Neural progenitor cell (in vitro differentiated cells): Measurements from ENCODE around the gene SLC38A1.

Experiments
- CTCF ChIP-seq: fragments of 200-600 bp; sonication (generic); IDR thresholded peaks from 2 replicates; pipeline ENCODE4 v1.5.1; 2017; ENCODE audit warnings: antibody characterized with exemption, mild to moderate bottlenecking
- EZH2 ChIP-seq: fragments of 200-600 bp; sonication (generic); IDR thresholded peaks from 2 replicates; pipeline ENCODE4 v1.6.1; 2017; ENCODE audit warnings: antibody characterized with exemption, mild to moderate bottlenecking, moderate library complexity
- EZH2phosphoT487 ChIP-seq: fragments of 200-600 bp; sonication (generic); IDR thresholded peaks from 2 replicates; pipeline ENCODE4 v1.6.1; 2017; ENCODE audit warnings: antibody characterized with exemption

DNA sequence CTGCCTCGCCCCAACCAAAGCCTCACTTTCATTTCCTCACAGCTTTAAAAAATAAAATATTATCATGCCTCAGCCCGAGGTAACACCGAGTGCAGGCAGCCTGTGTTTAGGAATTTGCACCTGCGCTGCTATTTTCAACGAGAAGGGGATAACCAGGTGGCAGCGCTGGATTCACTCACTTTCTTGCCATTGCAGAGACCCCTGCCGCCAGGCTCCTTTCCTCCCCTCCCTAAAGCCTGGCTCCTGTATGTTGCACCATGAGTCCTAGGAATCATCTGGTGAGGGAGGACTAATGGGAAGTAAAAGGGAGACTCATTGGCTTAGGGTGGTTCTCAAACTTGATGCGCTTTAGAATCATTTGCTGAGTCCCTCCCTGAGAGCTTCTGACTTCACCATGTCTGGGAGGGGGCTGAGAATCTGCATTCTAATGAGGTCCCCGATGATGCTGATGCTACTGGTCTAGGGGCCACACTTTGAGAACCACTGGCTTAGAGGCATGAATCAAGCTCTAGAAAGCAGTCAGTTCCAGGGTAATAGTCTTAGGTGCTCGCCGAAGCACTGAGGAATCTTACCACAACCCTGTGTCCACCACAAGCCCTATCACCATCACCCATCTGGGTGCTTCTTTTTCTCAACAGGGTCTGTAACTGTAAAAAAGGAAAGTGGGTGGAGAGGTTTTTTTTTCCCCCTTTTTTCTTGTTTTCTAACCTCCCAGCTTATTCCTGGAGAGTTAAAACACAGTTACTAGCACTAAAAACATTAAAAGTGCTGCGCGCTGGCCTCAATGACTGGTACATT, 83.8 kb downstream of the SLC38A1 start:
- no peak for TF ChIP-seq EZH2
- TF ChIP-seq CTCF: no peak
- TF ChIP-seq EZH2phosphoT487: no peak
